DMS114 treated with DMSO at 0.1 percent for 48 hours (cell line): ENCODE results near the gene RBM5.

Source experiments
- DNase-seq: peaks from one replicate; lab custom pipeline; 2025; ENCODE audit not compliant: unreplicated experiment; lab: John Stamatoyannopoulos, UW

The RBM5 gene

GRCh38 chr3:50158530-50159146 lies 69.9 kb downstream of the RBM5 start:
- DNase-seq = no peak

GRCh38 chr3:50160561-50160983 lies 71.9 kb downstream of the RBM5 start:
- no peak for DNase-seq

- no peak for DNase-seq
These were observed 72.6 kb downstream of the RBM5 start for GRCh38 chr3:50161320-50161719.

- no peak for DNase-seq
These were observed 73.5 kb downstream of the RBM5 start for GRCh38 chr3:50162034-50162883.

GRCh38 chr3:50163572-50164455 lies 75.1 kb downstream of the RBM5 start:
- no peak for DNase-seq

- no peak for DNase-seq
These were observed 75.8 kb downstream of the RBM5 start for GRCh38 chr3:50164481-50164880.

GRCh38 chr3:50164984-50165909 lies 76.5 kb downstream of the RBM5 start:
- DNase-seq = no peak

GRCh38 chr3:50165910-50166538 lies 77.3 kb downstream of the RBM5 start:
- no peak for DNase-seq

- no peak for DNase-seq
These were observed 77.9 kb downstream of the RBM5 start for GRCh38 chr3:50166620-50167019.

- no peak for DNase-seq
These were observed 78.5 kb downstream of the RBM5 start for GRCh38 chr3:50167069-50167840.

- no peak for DNase-seq
These were observed 79.1 kb downstream of the RBM5 start for GRCh38 chr3:50167841-50168209.

GRCh38 chr3:50168388-50168787 lies 79.7 kb downstream of the RBM5 start:
- no peak for DNase-seq
